Vagina (tissue), 2 donors: ENCODE results near the gene MALL. TPM values are rescaled to one million over a fixed set of nuclear protein-coding genes. Genes with fewer than 3 reads are reported as not detected.
"Not testable (repeated sequence)": the region's sequence is repeated elsewhere in the genome, so short reads cannot be mapped to it uniquely, and the experiment has no call there.

Experiments
- DNase-seq, 2 donors: peaks; one replicate each; pipeline ENCODE4 v3.0.0-alpha.2; 2017; ENCODE audit errors: extremely low spot score in 2 of 2
- H3K27ac ChIP-seq: fragments of 200-600 bp; sonication (generic); one replicate; pipeline ENCODE4 v1.5.1; 2019
- H3K27me3 ChIP-seq: fragments of 200-600 bp; sonication (generic); one replicate; pipeline ENCODE4 v1.5.1; 2019
- H3K36me3 ChIP-seq, 2 donors: fragments of 200-600 bp; sonication (generic); one replicate each; pipeline ENCODE4 v1.5.1; 2017 to 2019
- H3K4me1 ChIP-seq: fragments of 200-600 bp; sonication (generic); one replicate; pipeline ENCODE4 v1.5.1; 2019
- H3K4me3 ChIP-seq, 2 donors: fragments of 200-600 bp; sonication (generic); 1 replicate in 1 of 2; 2 replicates in 1 of 2; pipeline ENCODE4 v1.5.1; 2016 to 2019
- H3K9me3 ChIP-seq: fragments of 200-600 bp; sonication (generic); one replicate; pipeline ENCODE4 v1.5.1; 2019
- CTCF ChIP-seq, 3 experiments: fragments of 450-650 bp in 2 of 3; fragments of 200-600 bp in 1 of 3; sonication (generic) in 1 of 3; IDR thresholded peaks; one replicate each; pipeline ENCODE4 v1.5.1; 2017 to 2019; ENCODE audit warnings: antibody characterized with exemption in 3 of 3, mild to moderate bottlenecking in 2 of 3, moderate library complexity in 2 of 3
- POLR2A ChIP-seq, 2 donors: fragments of 450-650 bp; IDR thresholded peaks; one replicate each; pipeline ENCODE4 v1.6.1; 2017; ENCODE audit warnings: antibody characterized with exemption in 2 of 2, mild to moderate bottlenecking in 2 of 2, moderate library complexity in 2 of 2
- POLR2AphosphoS5 ChIP-seq, 2 donors: sonication (generic); formaldehyde crosslinking; IDR thresholded peaks; one replicate each; pipeline ENCODE4 v1.9.0; 2017; ENCODE audit warnings: antibody characterized with exemption in 2 of 2, mild to moderate bottlenecking in 2 of 2, low read depth in 1 of 2; ENCODE audit not compliant: insufficient read depth in 1 of 2
- intact Hi-C: fragments of 100-400 bp; cut with DNase I; formaldehyde crosslinking; loops from one replicate; pipeline ENCODE4 v1.15.1; 2023
- total RNA-seq: library from RNA; depleted of rRNA; stranded (reverse); fragments of >200 nt; gene quantifications from one replicate; pipeline ENCODE4 v1.2.3, GENCODE V29; 2016

The MALL gene
- 56.7 TPM for total RNA-seq

- TF ChIP-seq POLR2A (IDR thresholded peaks at IDR 0.05) (no peak), POLR2AphosphoS5 (IDR thresholded peaks at IDR 0.05; ENCODE audit: insufficient read depth in 1 of 2, low read depth in 1 of 2) (peak; percentile 35 to 44)
- no peaks in the 10 kb centered on the region for H3K9me3 ChIP-seq
- peaks cover 32% of the 10 kb centered on the region for H3K4me1 ChIP-seq
- DNase-seq, result peak in 1 of 2 donors; percentile 96
- intact Hi-C loops, result no loop called here
- H3K27me3 ChIP-seq, result no peaks in the 10 kb centered on the region
- H3K36me3 ChIP-seq, result no peaks in the 10 kb centered on the region
- peak within 1 kb of the TSS; percentile 66 for H3K27ac ChIP-seq
- peak within 1 kb of the TSS; percentile 33 to 51 for H3K4me3 ChIP-seq
These were observed at the start of gene MALL for GRCh38 chr2:110115291-110116032. Gene MALL, minus strand, starts transcription at chr2:110115822. Its CDS starts 30 bp downstream, at chr2:110115792.

- intact Hi-C loops, result no loop called here
- Histone ChIP-seq H3K27ac (no peak overlapping the region), H3K9me3 (peaks cover 4% of the 10 kb centered on the region)
These were observed 41.7 kb upstream of the MALL start for GRCh38 chr2:110157153-110157793.

GRCh38 chr2:110154828-110155227 is 39.2 kb upstream of the MALL start:
- H3K9me3 ChIP-seq, H3K4me1 ChIP-seq, H3K27ac ChIP-seq, H3K27me3 ChIP-seq, H3K4me3 ChIP-seq, H3K36me3 ChIP-seq, intact Hi-C loops, DNase-seq: not testable (repeated sequence)

More at GRCh38 chr2:110157153-110157793, 41.7 kb upstream of the MALL start:
- no peaks in the 10 kb centered on the region for H3K27me3 ChIP-seq
- no peaks in the 10 kb centered on the region for H3K36me3 ChIP-seq
- DNase-seq, result no peak
- no peak overlapping the region for H3K4me3 ChIP-seq
- TF ChIP-seq POLR2A (IDR thresholded peaks at IDR 0.05) (no peak), POLR2AphosphoS5 (IDR thresholded peaks at IDR 0.05; ENCODE audit: insufficient read depth in 1 of 2, low read depth in 1 of 2) (peak in 1 of 2 donors; percentile 40), CTCF (IDR thresholded peaks at IDR 0.05) (peak; percentile 55 to 68 (median 65))
- no peaks in the 10 kb centered on the region for H3K4me1 ChIP-seq

- H3K27me3 ChIP-seq, H3K27ac ChIP-seq, H3K4me3 ChIP-seq, H3K4me1 ChIP-seq, H3K9me3 ChIP-seq, intact Hi-C loops, H3K36me3 ChIP-seq, DNase-seq: not testable (repeated sequence)
These were observed 38.6 kb upstream of the MALL start for GRCh38 chr2:110154188-110154587.

- no peak for DNase-seq
- Histone ChIP-seq H3K27ac (no peak overlapping the region), H3K4me3 (no peak overlapping the region), H3K36me3 (no peaks in the 10 kb centered on the region), H3K4me1 (no peaks in the 10 kb centered on the region), H3K9me3 (peaks cover 4% of the 10 kb centered on the region), H3K27me3 (no peaks in the 10 kb centered on the region)
- intact Hi-C loops, result no loop called here
- no peak for TF ChIP-seq POLR2AphosphoS5 (IDR thresholded peaks at IDR 0.05; ENCODE audit: insufficient read depth in 1 of 2, low read depth in 1 of 2)
- TF ChIP-seq CTCF (IDR thresholded peaks at IDR 0.05), result no peak
- TF ChIP-seq POLR2A (IDR thresholded peaks at IDR 0.05), result no peak
These were observed 37.8 kb upstream of the MALL start for GRCh38 chr2:110153416-110153815.

- intact Hi-C loops, result no loop called here
- DNase-seq, result no peak
- no peaks in the 10 kb centered on the region for H3K36me3 ChIP-seq
- peaks cover 4% of the 10 kb centered on the region for H3K9me3 ChIP-seq
- H3K27ac ChIP-seq, result no peak overlapping the region
- H3K4me1 ChIP-seq, result no peaks in the 10 kb centered on the region
- no peak overlapping the region for H3K4me3 ChIP-seq
- TF ChIP-seq POLR2AphosphoS5 (IDR thresholded peaks at IDR 0.05; ENCODE audit: insufficient read depth in 1 of 2, low read depth in 1 of 2), result no peak
- no peaks in the 10 kb centered on the region for H3K27me3 ChIP-seq
These were observed 37.3 kb upstream of the MALL start for GRCh38 chr2:110152943-110153342.
